GM10248 (cell line): ENCODE results near the gene DDX51.

Experiments used
- CTCF ChIA-PET: fragments of 300-600 bp; sonication (Branson Sonifier 250); formaldehyde crosslinking; extraction: SDS; loops from one replicate; lab custom pipeline; 2021; ENCODE audit warnings: antibody characterized with exemption; lab: Yijun Ruan, JAX
- POLR2A ChIA-PET: fragments of 350-650 bp; sonication (Branson Sonifier 250); formaldehyde crosslinking; extraction: SDS; loops from one replicate; lab custom pipeline; 2020; ENCODE audit warnings: antibody characterized with exemption; lab: Yijun Ruan, JAX
- DNase-seq: peaks from one replicate; pipeline ENCODE4 v3.0.0; 2012; ENCODE audit errors: extremely low spot score
- TF ChIP-seq, protein P1 (sequence below): IDR thresholded peaks from 2 replicates; pipeline ENCODE4 v1.5.1; 2012; ENCODE audit warnings: mild to moderate bottlenecking, low read depth; ENCODE audit errors: extremely low read depth, missing control alignments, control extremely low read depth

DDX51 gene

DNA sequence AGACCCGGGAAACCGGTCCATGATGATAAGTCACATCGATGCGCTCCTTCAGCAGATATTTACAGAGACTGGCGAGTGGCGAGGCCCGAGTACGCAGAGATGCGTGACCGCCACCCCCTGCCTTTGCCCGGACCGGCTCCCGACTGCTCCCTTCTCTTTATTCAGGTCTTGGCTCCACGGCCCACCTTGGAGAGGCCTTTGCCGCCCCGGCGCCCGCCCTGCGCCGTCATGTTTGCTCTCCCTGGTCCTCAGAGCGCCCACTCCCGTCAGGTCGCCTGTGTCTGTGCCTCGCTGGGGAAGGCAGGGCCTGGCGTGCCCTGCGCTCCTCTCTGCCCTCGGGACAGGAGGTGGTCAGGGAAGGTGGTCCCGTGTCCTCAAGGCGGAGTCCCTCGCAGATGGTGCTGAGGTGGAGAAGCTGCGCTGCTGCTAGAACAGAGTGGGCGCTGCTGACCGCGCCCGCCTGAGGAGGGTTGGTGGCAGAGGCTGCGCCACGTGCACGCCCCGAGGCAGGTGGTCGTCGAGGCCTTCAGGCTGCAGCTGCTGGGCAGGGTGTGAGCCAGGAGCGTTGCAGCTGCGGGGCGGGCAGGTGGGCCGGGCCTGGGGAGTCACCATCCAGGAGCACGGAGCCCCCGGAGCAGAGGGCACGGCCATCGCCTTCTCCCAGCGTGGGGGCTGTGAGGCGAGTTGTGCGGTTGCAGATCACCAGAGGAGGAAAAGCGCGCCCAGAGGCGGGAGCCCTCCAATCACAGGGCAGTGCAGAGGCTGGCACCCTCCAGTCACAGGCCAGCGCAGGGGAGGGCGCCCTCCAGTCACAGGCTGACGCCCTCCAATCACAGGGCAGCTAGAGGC, 27.2 kb downstream of the DDX51 start:
- ChIA-PET POLR2A (no interaction called here), CTCF (no interaction called here)
- TF ChIP-seq, protein P1, sequence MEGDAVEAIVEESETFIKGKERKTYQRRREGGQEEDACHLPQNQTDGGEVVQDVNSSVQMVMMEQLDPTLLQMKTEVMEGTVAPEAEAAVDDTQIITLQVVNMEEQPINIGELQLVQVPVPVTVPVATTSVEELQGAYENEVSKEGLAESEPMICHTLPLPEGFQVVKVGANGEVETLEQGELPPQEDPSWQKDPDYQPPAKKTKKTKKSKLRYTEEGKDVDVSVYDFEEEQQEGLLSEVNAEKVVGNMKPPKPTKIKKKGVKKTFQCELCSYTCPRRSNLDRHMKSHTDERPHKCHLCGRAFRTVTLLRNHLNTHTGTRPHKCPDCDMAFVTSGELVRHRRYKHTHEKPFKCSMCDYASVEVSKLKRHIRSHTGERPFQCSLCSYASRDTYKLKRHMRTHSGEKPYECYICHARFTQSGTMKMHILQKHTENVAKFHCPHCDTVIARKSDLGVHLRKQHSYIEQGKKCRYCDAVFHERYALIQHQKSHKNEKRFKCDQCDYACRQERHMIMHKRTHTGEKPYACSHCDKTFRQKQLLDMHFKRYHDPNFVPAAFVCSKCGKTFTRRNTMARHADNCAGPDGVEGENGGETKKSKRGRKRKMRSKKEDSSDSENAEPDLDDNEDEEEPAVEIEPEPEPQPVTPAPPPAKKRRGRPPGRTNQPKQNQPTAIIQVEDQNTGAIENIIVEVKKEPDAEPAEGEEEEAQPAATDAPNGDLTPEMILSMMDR: no peak
- no peak for DNase-seq

DNA sequence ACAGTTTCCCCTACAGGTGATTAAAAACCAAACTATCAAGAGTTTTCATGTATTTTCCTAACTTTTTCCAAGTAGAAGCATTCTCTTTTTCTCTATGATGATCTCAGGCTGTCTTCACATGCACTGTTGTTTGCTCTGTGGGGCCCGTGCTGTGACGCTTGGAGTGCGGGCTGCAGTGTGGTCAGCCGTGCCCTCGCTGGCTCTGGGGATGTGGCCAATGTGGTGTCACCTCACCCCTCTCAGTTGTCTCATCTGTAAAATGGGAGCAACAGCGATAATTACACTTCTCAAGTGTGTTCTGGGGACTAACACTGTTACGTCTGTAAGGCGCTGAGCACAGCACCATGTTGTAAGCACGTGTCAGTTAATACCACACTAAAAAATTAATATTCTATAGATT, 28.6 kb downstream of the DDX51 start:
- POLR2A ChIA-PET: no interaction called here
- TF ChIP-seq, protein P1: no peak
- no peak for DNase-seq
- CTCF ChIA-PET: interaction anchor here (2.3 kb wide), 1 partner anchor 11 kb away, joined by 7 read pairs; no protein-coding TSS in a partner anchor

DNA sequence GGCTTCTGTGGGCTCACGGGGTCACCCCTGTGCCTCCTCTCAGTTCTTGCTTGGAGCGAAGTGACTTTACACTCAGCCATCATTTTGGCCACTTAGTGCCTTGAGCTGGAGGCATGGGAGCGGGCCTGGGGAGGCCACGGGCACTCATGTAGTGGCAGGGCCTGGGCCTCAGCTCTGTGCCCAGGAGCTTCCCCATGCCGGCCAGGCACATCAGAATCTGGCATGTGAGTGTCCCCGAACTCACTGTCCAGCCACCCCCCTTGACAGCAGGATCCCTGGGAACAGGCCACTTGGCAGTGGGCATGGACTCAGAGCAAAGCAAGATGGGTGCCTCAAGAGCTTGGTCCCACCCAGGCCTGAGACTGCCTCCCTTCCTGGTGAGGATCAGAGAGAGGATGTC, 29.5 kb downstream of the DDX51 start:
- no peak for DNase-seq
- TF ChIP-seq, protein P1: no peak
- ChIA-PET POLR2A (no interaction called here), CTCF (interaction anchor here (2.3 kb wide), 1 partner anchor 12 kb away, joined by 7 read pairs; no protein-coding TSS in a partner anchor)

GRCh38 chr12:132111654-132112304, 32.3 kb downstream of the DDX51 start:
- no peak for DNase-seq
- ChIA-PET CTCF (no interaction called here), POLR2A (no interaction called here)
- TF ChIP-seq, protein P1: no peak

- ChIA-PET POLR2A (no interaction called here), CTCF (no interaction called here)
- DNase-seq: no peak
- TF ChIP-seq, protein P1: no peak
Measured at GRCh38 chr12:132110677-132111076, 33.4 kb downstream of the DDX51 start.

DNA sequence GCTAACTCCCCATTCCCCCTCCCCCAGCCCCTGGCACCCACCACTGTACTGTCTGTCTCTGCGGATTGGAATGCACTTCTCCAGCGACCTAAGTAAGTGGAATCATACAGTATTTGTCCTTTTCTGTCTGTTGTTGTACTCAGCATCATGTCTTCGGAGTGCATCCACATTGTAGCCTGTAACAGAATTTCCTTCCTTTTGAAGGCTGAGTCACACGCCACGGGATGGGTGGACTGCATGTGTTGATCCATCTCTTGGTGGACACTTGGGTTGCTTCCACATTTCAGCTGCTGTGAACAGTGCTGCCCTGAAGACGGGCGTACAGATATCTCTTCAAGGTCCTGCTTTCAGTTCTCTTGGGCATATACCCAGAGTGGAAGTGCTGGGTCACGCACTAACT, 34.4 kb downstream of the DDX51 start:
- no peak for DNase-seq
- ChIA-PET CTCF (no interaction called here), POLR2A (no interaction called here)
- TF ChIP-seq, protein P1: no peak
